Measurements from ENCODE around the gene TMEM114. TPM values are rescaled to one million over a fixed set of nuclear protein-coding genes. Genes with fewer than 3 reads are reported as not detected.

The TMEM114 gene
- total RNA-seq, 4 donors from 2014 or later, result not detected

DNA sequence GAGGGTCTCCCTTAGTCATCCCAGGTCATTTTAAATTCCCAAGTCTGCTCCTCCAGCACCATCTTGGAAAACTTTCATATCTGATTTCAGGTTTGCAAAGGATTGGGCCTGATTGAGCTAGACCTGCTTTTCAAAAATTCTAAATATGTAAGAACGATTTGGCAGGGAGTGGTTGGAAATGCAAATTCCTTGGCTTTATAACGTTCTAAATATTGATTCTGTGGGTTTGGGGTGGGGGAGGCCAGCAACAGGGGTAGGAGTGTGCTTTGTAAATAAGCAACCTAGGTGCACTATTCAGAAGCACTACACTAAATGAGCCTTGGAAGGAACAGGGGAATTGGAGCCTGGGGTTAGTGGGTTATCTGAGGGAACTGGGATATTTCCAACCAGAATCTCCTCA is 47.9 kb downstream of the TMEM114 start:
- TF ChIP-seq, protein P1, sequence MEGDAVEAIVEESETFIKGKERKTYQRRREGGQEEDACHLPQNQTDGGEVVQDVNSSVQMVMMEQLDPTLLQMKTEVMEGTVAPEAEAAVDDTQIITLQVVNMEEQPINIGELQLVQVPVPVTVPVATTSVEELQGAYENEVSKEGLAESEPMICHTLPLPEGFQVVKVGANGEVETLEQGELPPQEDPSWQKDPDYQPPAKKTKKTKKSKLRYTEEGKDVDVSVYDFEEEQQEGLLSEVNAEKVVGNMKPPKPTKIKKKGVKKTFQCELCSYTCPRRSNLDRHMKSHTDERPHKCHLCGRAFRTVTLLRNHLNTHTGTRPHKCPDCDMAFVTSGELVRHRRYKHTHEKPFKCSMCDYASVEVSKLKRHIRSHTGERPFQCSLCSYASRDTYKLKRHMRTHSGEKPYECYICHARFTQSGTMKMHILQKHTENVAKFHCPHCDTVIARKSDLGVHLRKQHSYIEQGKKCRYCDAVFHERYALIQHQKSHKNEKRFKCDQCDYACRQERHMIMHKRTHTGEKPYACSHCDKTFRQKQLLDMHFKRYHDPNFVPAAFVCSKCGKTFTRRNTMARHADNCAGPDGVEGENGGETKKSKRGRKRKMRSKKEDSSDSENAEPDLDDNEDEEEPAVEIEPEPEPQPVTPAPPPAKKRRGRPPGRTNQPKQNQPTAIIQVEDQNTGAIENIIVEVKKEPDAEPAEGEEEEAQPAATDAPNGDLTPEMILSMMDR (IDR thresholded peaks at IDR 0.05; ENCODE audit: low read depth), result no peak

DNA sequence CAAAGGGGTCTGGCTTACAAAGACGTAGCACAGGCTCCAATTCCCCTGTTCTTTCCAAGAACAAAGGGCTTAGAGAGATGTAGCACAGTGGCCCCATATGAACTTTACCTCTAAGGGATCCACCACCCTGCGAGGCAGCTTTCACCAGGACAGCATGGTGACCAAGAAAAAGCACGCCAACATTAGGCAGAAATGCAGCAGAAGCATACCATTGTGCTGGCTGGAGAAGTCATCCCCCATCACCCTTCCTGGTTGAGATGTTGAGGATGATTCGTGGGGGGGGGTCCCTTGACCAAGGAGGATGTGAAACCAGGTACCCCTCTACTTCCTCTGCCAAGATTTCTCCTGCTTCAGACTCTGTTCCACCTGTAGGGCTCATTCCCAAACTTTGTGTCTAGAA is 48.4 kb downstream of the TMEM114 start:
- TF ChIP-seq, protein P1 (IDR thresholded peaks at IDR 0.05; ENCODE audit: low read depth), result no peak

DNA sequence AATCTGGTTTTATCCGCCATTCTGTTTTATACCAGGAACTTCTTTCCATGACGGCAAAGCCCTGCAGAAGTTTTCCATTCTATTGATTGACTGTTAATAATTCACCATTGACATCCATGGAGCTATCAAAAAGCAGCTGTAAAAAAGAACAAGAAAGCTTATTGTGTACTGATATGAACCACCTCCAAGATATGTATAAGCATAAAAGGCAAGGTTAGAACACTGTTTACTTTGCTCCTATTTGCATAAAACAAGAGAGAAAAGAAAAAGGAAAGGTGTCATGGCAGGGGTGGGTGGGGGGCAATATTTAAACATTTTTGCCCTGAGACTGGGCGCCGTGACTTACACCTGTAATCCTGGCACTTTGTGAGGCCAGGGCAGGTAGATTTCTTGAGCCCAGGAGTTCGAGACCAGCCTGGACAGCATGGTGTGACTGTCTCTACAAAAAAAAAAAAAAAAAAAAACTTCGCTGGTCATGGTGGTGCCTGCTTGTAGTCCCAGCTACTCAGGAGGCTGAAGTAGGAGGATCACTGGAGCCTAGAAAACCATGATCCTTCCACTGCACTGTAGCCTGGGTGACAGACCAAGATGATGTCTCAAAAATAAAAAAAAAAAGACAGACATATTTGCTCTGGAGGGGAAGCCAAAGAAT is 52.5 kb downstream of the TMEM114 start:
- TF ChIP-seq, protein P1 (IDR thresholded peaks at IDR 0.05; ENCODE audit: low read depth), result no peak

DNA sequence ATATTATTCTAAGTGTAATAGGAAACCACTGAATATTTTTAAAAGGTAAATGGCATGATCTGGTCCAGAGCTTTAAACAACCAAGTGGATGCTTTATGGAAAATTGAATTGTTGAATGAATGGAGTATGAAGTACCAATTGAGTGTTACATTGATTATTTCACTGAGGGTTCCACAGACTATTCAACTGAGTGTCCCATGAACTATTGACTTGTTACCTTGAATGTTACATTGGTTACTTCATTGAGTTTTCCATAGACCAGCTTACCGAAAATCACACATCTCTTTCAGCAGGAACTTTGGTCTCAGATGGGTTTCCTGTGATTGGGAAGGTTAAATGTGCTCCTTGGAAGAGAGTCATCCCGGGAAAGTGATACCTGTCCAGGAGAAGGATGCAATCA is 56.8 kb downstream of the TMEM114 start:
- TF ChIP-seq, protein P1 (IDR thresholded peaks at IDR 0.05; ENCODE audit: low read depth), result no peak

DNA sequence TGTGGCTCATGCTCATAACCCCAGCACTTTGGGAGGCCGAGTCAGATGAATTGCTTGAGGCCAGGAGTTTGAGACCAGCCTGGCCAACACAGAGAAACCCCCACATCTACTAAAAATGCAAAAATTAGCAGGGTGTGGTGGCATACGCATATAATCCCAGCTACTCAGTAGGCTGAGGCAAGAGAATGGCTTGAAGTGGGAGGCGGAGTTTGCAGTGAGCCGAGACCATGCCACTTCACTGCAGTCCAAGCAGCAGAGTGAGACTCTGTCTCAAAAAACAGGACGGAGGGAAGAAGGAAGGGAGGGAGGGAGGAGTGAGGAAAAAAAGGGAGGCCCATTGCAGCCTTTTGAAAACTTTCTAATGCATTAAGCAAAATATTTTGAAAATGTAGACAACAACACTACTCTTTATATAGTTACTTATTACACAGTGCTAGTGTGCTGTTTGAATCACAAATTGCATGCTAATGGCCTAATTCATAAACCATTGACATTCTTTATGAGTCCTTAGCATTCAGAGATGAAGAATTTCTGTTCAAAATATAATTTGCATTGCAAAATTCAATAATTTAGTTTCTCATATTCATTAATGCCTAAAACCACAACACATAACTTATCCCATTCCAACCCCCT is 59.4 kb downstream of the TMEM114 start:
- TF ChIP-seq, protein P1 (IDR thresholded peaks at IDR 0.05; ENCODE audit: low read depth), result no peak

DNA sequence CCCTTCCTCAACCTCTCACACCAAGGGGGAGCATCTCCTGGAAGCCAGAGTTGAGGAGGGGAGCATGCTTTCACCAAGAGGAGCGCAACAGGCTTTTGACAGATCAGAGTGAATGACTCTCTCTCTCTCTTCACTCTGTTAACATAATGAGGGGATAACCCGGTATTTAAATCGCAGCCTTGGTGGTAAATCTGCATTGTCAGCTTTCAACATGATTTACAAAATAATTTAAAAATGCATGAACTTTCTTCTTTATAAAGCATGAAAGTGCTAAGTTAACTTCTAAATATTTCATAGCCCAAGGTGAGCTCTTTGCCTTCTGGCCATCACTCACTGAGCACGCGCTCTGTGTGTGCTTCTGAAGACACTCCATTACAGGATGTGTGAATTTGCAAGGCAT is 61.8 kb downstream of the TMEM114 start:
- TF ChIP-seq, protein P1 (IDR thresholded peaks at IDR 0.05; ENCODE audit: low read depth), result no peak

DNA sequence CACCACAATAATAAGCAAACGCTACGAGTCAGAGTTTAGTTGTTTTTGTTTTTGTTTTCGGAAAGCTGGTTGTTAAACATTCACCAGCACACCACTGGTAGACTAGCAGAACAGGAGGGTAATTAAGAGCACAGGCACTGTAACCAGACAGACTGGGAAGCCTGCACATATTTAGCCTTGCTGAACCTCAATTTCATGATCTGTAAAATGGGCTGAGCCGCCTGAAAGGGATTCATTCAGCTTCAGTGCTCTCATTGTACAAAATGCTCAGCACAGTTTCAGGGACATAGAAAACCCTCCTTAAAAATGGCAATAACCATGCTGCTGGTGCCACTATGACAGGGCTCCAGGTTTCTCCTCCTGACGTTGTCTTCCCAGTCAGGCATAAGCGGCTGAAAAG is 66.4 kb downstream of the TMEM114 start:
- TF ChIP-seq, protein P1 (IDR thresholded peaks at IDR 0.05; ENCODE audit: low read depth), result no peak
